NCI-H1930 (cell line): ENCODE data around the gene PTPRN2.

Source experiments
- DNase-seq, 2 experiments: peaks; one replicate each; lab custom pipeline; 2025; lab: John Stamatoyannopoulos, UW

PTPRN2 gene

DNA sequence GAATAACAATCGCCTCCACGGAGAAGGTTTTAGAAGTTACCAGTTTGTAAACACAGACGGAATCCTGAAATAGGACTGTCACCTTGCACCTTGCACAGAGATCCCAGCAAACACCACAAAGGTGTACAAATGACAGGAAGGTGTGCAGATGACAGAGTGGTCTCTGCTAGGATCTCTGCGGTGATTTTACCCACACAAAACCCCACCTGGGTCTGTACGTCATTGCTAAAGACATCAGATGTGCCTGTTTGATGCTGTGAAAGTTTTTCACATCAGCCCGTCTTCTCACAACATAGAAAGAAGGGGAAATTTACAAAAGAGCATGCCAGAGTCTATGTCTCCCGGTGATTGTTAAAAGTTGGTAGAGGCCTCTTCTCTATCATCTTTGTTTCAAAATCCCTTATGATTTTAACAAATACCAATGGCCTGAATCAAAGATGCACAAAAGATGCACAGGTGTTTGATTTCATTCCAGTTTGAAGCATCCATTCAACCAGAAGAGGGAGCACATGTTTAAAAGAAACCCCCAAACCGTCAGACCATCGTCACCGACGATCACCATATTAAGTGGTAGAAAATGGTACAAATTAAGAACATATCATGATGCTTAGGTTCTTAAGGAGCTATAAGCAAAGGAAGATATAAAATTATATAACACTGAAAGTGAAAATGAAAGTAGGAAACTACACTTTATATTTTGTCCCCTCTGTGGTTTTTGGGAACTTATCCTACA, 576.5 kb downstream of the PTPRN2 start:
- DNase-seq = no peak

DNA sequence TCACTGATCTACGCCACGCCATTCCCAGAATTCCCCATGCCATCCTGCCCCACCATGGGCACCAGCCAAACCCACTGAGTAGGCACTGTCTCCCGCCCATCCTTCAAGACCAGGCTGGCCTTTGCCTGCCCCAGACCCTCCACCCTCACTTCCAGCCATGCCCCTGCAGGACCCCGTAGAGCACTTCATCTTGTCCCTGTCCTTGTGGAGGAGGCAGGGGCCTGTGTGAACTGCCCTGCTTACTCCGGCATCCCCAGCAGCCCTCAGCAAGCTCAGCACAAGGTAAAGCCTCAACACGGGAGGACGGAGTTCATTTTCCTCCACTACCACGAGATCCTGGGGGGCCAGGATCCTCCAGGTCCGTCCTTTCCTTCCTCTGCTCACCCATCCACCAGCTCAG, 577.7 kb downstream of the PTPRN2 start:
- no peak for DNase-seq

- DNase-seq = no peak
Observed at GRCh38 chr7:158008267-158008666, 579.4 kb downstream of the PTPRN2 start.

GRCh38 chr7:158007697-158008257, 579.8 kb downstream of the PTPRN2 start:
- no peak for DNase-seq

DNA sequence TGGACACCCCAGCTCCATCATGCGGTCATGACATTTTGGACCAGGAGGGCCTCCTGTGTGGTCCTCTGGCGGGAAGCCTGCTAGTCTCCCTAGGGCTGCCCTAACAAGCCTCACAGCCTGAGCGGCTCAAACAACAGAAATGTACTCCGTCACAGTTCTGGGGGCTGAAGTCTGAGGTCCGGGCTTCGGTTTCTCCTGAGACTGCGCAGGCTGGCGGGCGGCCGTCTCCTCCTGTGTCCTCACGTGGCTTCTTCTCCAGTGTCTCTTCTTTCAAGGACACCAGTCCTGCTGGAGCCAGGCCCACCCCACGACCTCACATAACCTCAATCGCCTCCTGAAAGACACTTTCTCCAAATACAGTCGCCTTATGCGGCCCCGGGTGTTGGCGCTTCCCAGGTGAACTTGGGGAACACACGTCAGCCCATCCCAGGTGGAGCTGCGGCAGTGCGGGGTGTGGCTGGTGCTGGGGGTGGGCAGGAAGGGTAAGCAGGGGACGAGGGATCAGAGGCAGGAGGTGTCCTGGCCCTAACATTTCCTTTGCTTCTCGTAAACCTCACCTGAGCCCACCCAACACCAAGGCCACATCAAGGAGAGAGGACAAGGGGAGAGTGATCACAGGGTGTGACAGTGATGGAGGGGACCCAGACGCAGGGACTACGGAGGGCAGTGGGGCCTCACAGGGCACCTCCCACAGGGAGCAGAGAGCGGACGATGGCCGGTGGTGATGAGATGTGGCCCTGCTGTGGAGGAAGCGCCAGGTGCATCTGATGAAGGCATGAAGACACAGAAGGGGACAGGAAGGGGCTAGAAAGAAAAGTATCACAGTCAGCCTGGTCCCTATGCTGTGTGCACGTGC, 580.6 kb downstream of the PTPRN2 start:
- no peak for DNase-seq

GRCh38 chr7:158005531-158005930, 582.1 kb downstream of the PTPRN2 start:
- no peak for DNase-seq

DNA sequence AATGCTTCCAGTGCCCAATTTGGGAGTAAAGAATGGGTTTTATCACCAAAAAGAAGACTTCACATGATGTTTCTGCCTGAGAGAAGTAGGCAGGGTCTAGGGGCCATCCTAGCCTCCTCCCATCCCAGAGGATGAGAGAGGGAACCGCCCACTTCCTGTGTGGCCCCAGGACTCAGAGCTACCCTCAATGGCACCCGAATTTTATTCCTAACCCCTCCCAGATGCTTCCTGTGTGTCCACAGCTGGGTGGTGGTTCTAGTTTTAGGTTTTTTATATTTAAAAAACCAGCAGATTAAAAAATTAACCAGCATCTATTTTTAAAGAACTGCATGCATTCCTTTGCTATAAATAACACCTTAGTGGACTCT, 583.5 kb downstream of the PTPRN2 start:
- DNase-seq = no peak

GRCh38 chr7:158003441-158004122, 584.0 kb downstream of the PTPRN2 start:
- no peak for DNase-seq

DNA sequence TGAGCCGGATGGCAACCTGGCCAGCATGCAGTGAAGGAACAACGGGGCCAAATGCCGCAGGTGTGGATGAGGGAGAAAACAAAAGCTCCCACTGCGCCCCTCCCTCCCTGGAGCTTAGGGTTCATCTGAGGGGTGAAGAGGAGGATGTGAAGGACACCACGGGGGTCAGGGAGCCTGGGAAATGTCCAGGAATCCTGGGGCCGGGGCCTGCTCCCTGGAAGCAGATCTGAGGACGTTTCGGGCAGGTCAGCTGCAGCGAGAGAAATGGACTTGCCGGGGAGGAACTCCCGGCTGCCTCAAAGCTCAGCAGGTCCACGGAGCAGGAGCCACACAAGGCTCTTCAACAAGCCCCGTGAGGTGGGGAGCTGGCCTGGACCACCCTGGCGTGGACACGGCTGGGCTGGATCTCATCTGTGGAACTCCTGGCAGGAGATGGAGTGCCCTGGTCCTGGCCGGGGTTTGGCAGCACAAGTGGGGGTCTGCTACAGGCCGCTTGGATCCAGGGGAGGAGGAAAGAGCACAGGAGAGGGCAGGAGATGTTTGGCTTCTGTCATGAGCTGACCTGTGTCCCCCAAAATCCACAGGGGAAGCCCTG, 585.0 kb downstream of the PTPRN2 start:
- DNase-seq = no peak

DNA sequence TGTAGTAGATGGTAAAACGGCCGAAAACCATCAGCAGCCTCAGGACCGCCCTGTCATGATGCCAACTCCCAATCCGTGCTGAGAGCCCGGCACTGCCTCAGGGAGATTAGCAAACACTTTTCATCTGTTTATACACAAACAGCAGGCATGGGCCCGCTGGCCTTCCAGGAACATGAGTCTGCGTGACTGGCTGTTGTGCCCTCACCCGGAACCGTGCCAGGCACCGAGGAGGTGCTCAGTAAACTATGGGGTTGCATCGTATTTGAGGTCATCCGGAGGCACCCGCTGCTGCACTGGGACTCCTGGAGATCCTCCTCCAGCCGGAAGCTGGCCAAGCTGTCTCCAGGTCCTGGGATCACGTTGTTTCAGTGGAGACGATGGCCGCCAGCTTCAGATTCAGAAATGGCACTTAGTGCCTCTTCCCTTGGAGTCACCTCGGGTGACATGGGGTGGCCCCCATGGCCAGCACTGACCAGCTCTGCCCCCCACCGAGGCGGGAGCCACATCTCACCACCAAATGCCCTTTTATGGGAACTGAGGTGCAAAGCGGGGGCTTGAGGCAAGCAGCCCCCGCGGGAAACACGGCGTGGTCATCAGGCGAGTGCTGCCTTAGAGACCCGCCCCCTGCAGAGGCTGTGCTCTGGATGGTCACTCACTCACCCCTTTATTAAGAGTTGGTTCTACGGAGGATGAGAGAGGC, 585.9 kb downstream of the PTPRN2 start:
- no peak for DNase-seq

GRCh38 chr7:158001003-158001402, 586.6 kb downstream of the PTPRN2 start:
- no peak for DNase-seq

DNA sequence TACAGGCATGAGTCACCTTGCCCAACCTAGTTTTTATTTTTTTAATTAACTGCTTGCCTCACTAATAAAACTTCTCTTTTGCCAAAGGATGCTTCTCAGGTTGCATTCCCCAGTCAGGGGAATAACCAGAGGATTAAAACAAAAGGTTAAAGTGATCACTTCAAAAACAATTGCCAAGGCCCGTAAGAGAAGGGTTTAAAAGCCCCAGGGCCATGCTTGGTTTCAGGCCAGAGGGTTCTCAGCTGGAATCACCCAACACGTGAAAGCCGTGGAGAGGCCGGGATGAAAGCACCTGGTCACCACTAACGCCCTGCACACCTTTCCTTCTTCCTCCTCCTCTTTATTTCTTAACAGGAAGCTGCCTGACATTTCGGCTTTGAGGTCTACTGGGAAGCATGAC, 587.5 kb downstream of the PTPRN2 start:
- DNase-seq = no peak

DNA sequence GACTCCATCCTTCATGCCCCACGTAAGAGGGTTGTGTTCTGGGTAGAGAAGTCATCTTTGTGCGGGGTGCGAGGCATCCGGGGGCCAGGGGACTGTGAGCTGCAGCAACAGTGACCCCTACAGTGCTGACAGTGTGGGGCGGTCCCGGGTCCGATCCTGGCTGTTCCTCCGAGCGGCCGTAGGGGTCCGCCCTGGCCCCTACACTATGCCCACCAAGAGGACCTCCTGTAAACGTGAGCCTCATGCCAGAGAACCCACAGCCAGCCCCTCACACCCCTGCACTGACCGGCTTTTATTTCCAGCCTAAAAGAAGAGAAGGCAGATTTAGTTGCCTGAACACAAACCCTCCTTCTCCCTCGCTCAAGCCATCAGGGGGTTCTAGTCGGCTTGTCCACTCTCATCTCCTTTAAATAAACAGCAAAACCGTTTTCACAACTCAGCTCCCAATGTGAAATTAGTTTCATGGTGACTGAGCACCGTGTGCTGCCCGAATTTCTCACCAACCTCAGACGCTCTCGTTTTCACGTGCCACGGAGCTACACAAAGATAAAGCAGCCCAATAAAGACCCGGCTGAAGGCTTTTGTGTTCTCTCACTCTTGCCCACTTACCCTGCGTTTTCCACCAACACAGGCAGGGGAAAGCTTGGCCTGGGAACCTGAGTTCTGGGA, 588.6 kb downstream of the PTPRN2 start:
- DNase-seq = no peak

GRCh38 chr7:157997471-157997870, 590.2 kb downstream of the PTPRN2 start:
- DNase-seq = no peak

GRCh38 chr7:157997080-157997440, 590.6 kb downstream of the PTPRN2 start:
- DNase-seq = no peak

DNA sequence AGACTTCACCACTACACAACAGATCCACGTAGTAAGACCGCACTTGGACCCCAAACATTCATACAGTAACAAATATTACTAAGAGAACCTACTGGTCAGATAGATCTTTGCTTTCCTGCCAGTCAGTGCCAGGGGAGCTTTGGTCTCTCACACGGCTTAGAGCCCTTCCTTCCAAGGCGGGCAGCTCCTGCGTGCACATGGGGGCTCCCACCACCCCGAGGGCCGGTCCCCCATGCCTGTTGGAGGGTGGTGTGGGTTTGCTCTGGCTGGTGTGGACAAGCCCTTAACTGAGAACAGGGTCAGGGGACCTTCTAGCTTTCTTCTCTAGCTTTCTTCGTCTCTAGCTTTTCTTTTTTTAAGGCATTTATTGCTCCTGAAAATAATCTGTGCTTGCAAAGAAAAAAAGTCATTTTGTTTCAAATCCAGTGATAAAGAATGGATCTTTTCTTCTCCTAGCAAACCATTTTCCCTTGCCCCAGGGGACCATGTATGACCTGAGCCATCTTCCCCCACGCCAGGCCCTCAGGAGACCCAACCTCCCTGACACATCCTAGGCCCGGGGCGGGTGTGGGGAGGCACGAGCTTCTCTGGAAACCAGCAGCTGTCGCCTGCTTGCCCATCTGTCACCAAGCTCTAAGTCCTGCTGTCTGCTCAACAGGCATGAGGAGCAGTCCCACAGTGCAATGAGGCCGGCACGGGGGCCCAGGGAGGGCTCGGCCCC, 591.1 kb downstream of the PTPRN2 start:
- no peak for DNase-seq

DNA sequence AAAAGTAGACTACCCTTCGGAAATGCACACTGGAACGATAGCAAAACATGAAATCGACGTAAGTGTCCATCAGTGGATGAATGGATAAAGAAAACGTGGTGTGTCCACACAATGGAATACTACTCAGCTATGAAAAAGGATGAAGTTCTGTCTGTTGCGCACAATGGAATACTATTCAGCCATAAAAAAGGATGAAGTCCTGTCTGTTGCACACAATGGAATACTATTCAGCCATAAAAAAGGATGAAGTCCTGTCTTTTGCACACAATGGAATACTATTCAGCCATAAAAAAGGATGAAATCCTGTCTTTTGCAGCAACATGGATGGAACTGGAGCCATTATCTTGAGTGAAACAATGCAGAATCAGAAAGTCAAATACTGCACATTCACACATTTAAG, 591.8 kb downstream of the PTPRN2 start:
- DNase-seq = no peak

DNA sequence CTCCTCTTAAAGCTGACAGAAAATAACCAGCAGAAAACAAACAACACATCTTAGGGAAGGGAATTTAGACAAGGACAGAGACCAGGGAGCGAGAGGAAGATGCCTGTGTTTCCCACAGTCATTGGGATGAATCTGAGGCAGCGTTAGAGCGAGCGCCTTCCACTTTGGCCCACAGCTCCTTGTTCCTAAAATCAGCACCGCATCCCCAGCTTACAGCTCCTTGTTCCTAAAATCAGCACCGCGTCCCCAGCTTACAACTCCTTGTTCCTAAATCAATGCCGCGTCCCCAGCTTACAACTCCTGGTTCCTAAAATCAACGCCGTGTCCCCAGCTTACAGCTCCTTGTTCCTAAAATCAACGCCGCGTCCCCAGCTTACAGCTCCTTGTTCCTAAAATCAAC, 593.3 kb downstream of the PTPRN2 start:
- no peak for DNase-seq

DNA sequence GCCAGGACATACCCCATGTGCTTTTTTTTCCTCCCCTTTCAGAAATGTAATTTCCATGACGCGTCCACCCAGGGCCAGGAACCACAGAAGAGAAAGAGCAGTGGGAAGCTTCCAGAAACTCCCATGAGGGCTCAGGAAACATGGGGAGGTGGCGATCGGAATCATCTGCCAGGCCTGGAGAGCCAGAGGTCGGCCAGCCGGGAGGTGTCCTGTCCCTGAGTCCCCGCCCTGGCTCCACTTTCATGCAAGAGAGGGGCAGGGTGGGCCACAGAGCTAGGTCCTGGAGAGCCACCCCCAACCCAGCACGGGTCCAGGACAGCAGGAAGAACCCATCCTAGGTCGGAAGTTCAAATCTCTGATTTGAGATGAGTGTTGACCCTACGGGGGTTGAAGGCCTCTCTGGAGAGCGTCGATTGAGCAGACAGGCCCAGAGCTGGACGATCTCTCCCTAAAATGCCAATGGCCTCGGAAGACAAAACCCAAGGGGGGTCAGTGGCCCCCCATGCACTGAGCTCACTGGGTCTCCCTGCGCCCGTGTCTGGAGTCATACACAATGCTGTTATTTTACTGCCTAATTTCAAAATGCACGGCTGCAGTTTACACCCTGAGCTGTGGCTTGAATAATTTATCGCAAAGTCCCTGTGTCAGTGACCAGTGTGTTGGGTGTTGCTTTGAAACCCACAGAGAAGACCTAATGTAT, 594.1 kb downstream of the PTPRN2 start:
- no peak for DNase-seq
